Calu3 (cell line): Measurements from ENCODE around the gene EPS15. TPM values are rescaled to one million over a fixed set of nuclear protein-coding genes. Genes with fewer than 3 reads are reported as not detected.
A peak's percentile ranks its signal among the peaks of the same experiment; 100 is the strongest.

Experiments
- BruUV-seq: library from RNA; stranded (reverse); fragments of 400-500 nt; replicated peaks from 2 replicates; lab custom pipeline; 2021; lab: Mats Ljungman, UMichigan
- CTCF ChIA-PET: fragments of 300-600 bp; sonication (Branson Sonifier 250); formaldehyde crosslinking; loops from one replicate; lab custom pipeline; 2022; ENCODE audit warnings: antibody characterized with exemption; lab: Charles Lee
- DNase-seq: peaks from one replicate; pipeline ENCODE4 v3.0.0; 2022
- H3K27ac Mint-ChIP-seq: one replicate; pipeline ENCODE4 v1.8.0; 2022; ENCODE audit warnings: mixed read lengths; ENCODE audit not compliant: unreplicated experiment
- H3K27me3 Mint-ChIP-seq: one replicate; pipeline ENCODE4 v1.8.0; 2022; ENCODE audit warnings: mixed read lengths; ENCODE audit not compliant: unreplicated experiment
- H3K36me3 Mint-ChIP-seq: one replicate; pipeline ENCODE4 v1.8.0; 2022; ENCODE audit warnings: mild to moderate bottlenecking, moderate library complexity, mixed read lengths; ENCODE audit not compliant: insufficient read depth, unreplicated experiment
- H3K4me1 Mint-ChIP-seq: one replicate; pipeline ENCODE4 v1.8.0; 2022; ENCODE audit warnings: mild to moderate bottlenecking, low read depth, mixed read lengths; ENCODE audit not compliant: unreplicated experiment
- H3K4me3 Mint-ChIP-seq: one replicate; pipeline ENCODE4 v1.8.0; 2022; ENCODE audit warnings: mild to moderate bottlenecking, low read depth, moderate library complexity, mixed read lengths; ENCODE audit not compliant: unreplicated experiment
- H3K9me3 Mint-ChIP-seq: one replicate; pipeline ENCODE4 v1.8.0; 2022; ENCODE audit warnings: low read depth, mixed read lengths; ENCODE audit not compliant: unreplicated experiment
- CTCF ChIP-seq: fragments of 200-600 bp; IDR thresholded peaks from one replicate; pipeline ENCODE4 v1.8.0; 2022; ENCODE audit warnings: antibody characterized with exemption; ENCODE audit not compliant: unreplicated experiment
- intact Hi-C: fragments of 100-400 bp; cut with micrococcal nuclease; formaldehyde crosslinking; loops from one replicate; pipeline ENCODE4 v1.10.0; 2022; ENCODE audit not compliant: unreplicated experiment
- total RNA-seq: library from RNA; stranded (reverse); gene quantifications from 2 replicates; pipeline ENCODE4 v1.2.3, GENCODE V29; 2022

EPS15 gene
- total RNA-seq, 1 experiment from 2014 or later: 51.2 TPM

GRCh38 chr1:51543858-51544257, 24.8 kb upstream of the EPS15 start:
- BruUV-seq: no TSS peak
- Mint-ChIP-seq H3K4me3 (no peak overlapping the region), H3K27me3 (no peaks in the 10 kb centered on the region), H3K9me3 (peaks cover 8% of the 10 kb centered on the region), H3K36me3 (no peaks in the 10 kb centered on the region), H3K27ac (no peak overlapping the region), H3K4me1 (peaks cover 24% of the 10 kb centered on the region)
- DNase-seq: no peak
- TF ChIP-seq CTCF: no peak
- intact Hi-C loops: no loop called here
- CTCF ChIA-PET: no interaction called here

DNA sequence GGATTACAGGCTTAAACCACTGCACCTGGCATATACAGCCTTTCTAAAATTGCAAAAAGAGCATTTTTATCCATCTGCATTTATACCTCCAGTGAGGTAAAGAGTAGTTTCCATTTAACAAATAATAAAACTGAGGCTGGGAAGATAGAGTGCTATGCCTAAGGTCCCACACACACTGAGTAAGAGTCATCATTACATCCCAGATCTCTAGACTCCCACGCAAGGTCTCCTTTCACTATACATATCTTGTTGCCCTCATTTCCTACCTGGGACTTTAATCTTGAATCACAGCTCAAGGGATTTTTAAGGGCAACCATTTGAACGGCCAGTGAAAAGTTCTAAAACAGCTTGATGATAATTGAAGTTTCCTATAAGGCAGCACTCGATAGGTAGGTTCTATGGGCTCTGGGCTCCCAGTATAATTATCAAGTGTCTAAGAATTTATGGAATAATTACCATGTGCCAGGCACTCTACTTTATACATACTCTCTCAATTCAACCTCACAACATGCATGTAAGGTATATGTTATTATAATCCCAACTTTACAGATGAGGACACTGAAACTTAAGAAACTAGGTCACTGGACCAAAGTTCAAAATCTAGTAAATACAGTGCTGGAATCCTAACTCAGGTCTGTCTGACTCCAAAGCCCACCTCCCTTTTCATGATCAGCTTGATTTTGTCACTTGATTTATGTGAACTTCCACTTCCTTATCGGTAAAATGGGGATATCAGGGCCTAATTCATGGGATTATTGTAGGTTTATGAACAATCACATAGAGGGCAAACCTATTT, 23.3 kb upstream of the EPS15 start:
- H3K27me3 Mint-ChIP-seq: no peaks in the 10 kb centered on the region
- intact Hi-C loops: no loop called here
- CTCF ChIA-PET: interaction anchor here (0.6 to 0.7 kb wide), 2 partner anchors 10 to 904 kb away, joined by 3 to 7 read pairs; no protein-coding TSS in a partner anchor
- H3K9me3 Mint-ChIP-seq: peaks cover 10% of the 10 kb centered on the region
- H3K4me3 Mint-ChIP-seq: no peak overlapping the region
- no peaks in the 10 kb centered on the region for H3K36me3 Mint-ChIP-seq
- H3K27ac Mint-ChIP-seq: no peak overlapping the region
- H3K4me1 Mint-ChIP-seq: peaks cover 21% of the 10 kb centered on the region
- DNase-seq: no peak
- no peak for TF ChIP-seq CTCF
- BruUV-seq: no TSS peak

DNA sequence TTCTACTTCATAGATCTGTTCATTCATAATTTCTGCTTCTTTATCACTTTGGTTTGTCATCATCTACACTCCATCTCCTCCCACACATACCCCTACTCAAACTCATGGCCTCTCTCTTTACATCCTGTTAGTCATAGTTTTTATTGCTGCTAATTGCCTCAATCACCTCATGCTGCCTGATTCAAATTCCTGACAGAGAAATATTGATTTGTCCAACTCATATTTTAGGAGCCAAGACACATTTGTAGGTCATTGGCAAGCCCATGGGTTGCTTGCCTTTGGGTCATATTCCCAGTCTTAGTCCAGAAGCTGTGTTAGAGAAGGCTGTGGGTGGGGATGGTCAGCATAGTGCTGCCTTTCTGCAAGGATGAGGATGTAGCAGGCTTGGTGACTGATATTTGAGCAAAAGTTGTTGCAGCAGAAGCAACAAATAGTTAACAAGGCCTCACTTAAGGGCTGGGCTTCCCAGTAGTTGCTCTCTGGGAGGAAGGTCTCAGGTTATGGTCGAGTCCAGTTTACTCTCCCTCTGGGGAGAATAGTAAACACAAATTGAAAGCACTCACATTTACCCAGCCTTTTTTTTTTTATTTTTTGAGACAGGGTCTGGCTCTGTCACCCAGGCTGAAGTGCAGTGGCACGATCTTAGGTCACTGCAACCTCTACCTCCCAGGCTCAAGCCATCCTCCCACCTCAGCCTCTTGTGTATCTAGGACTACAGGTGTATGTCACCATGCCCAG, 22.4 kb upstream of the EPS15 start:
- CTCF ChIA-PET: interaction anchor here (0.7 to 0.9 kb wide), 2 partner anchors 11 to 81 kb away, joined by 3 read pairs; no protein-coding TSS in a partner anchor
- H3K27ac Mint-ChIP-seq: peak overlapping the region; percentile 62
- DNase-seq: no peak
- no peak for TF ChIP-seq CTCF
- H3K36me3 Mint-ChIP-seq: no peaks in the 10 kb centered on the region
- H3K9me3 Mint-ChIP-seq: peaks cover 10% of the 10 kb centered on the region
- no peaks in the 10 kb centered on the region for H3K27me3 Mint-ChIP-seq
- intact Hi-C loops: no loop called here
- peaks cover 21% of the 10 kb centered on the region for H3K4me1 Mint-ChIP-seq
- BruUV-seq: no TSS peak
- peak overlapping the region; percentile 5 for H3K4me3 Mint-ChIP-seq

DNA sequence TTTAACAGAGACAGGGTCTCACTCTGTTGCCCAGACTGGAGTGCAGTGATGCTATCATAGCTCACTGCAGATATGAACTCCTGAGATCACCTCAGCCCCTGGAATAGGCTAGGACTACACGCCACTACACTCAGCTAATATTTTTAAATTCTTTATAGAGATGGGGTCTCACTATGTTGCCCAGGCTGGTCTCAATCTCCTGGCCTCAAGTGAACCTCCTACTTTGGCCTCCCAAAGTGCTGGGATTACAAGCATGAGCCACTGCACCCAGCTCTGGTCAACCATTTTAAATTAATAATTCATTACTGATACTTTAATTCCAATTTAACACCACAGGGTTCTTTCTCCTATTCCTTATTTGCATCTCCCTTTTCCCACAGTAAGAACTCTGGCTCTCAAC, 18.5 kb upstream of the EPS15 start:
- Mint-ChIP-seq H3K27ac (no peak overlapping the region), H3K4me3 (no peak overlapping the region), H3K9me3 (peaks cover 10% of the 10 kb centered on the region), H3K4me1 (peaks cover 21% of the 10 kb centered on the region), H3K27me3 (no peaks in the 10 kb centered on the region), H3K36me3 (no peaks in the 10 kb centered on the region)
- BruUV-seq: no TSS peak
- CTCF ChIA-PET: no interaction called here
- no peak for DNase-seq
- no peak for TF ChIP-seq CTCF
- intact Hi-C loops: no loop called here
